PC-9 (cell line): ENCODE results near the gene SRSF12. TPM values are rescaled to one million over a fixed set of nuclear protein-coding genes. Genes with fewer than 3 reads are reported as not detected.

Source experiments
- BruUV-seq: library from RNA; stranded (reverse); fragments of 400-500 nt; replicated peaks from 2 replicates; lab custom pipeline; 2021; lab: Mats Ljungman, UMichigan
- CTCF ChIA-PET: fragments of 300-600 bp; sonication (Branson Sonifier 250); formaldehyde crosslinking; loops from one replicate; lab custom pipeline; 2022; ENCODE audit warnings: antibody characterized with exemption; lab: Charles Lee
- POLR2A ChIA-PET: fragments of 300-600 bp; sonication (Branson Sonifier 250); formaldehyde crosslinking; loops from one replicate; lab custom pipeline; 2022; ENCODE audit warnings: antibody characterized with exemption; ENCODE audit not compliant: unreplicated experiment; lab: Charles Lee
- DNase-seq, 2 experiments: peaks; one replicate each; pipeline versions ENCODE4 v3.0.0 to v3.0.0-alpha.2; 2015 to 2022; ENCODE audit warnings: mixed read lengths in 1 of 2
- H2AFZ ChIP-seq: fragments of 200-600 bp; sonication (generic); 2 replicates; pipeline ENCODE4 v1.8.1; 2017; ENCODE audit warnings: antibody characterized with exemption
- H3F3A ChIP-seq: fragments of 200-600 bp; sonication (generic); 2 replicates; pipeline ENCODE4 v1.8.1; 2017; ENCODE audit warnings: antibody characterized with exemption, mild to moderate bottlenecking, low read depth; ENCODE audit not compliant: insufficient read depth
- H3K27ac ChIP-seq: fragments of 200-600 bp; sonication (generic); 2 replicates; pipeline ENCODE4 v1.6.1; 2016; ENCODE audit warnings: mixed run types
- H3K27me3 ChIP-seq: fragments of 200-600 bp; sonication (generic); 2 replicates; pipeline ENCODE4 v1.6.1; 2016; ENCODE audit warnings: low read depth, mixed run types; ENCODE audit not compliant: insufficient read depth
- H3K36me3 ChIP-seq: fragments of 200-600 bp; sonication (generic); 2 replicates; pipeline ENCODE4 v1.6.1; 2016; ENCODE audit warnings: low read depth, mixed run types
- H3K4me1 ChIP-seq: fragments of 200-600 bp; sonication (generic); replicated peaks from 2 replicates; pipeline ENCODE4 v1.6.1; 2016; ENCODE audit warnings: mixed run types; ENCODE audit not compliant: insufficient read depth
- H3K4me2 ChIP-seq: fragments of 200-600 bp; sonication (generic); 2 replicates; pipeline ENCODE4 v1.6.1; 2017; ENCODE audit warnings: mixed run types
- H3K4me3 ChIP-seq: fragments of 200-600 bp; sonication (generic); 2 replicates; pipeline ENCODE4 v1.6.1; 2016; ENCODE audit warnings: mixed run types
- H3K79me2 ChIP-seq: fragments of 200-600 bp; sonication (generic); 2 replicates; pipeline ENCODE4 v1.6.1; 2017; ENCODE audit warnings: low read depth, mixed run types
- H3K9me2 ChIP-seq: fragments of 200-600 bp; sonication (generic); 2 replicates; pipeline ENCODE4 v1.8.1; 2017; ENCODE audit warnings: mild to moderate bottlenecking; ENCODE audit not compliant: insufficient read depth
- H3K9me3 ChIP-seq: fragments of 200-600 bp; sonication (generic); 2 replicates; pipeline ENCODE4 v1.8.1; 2016; ENCODE audit warnings: low read depth; ENCODE audit not compliant: insufficient read depth
- H4K20me1 ChIP-seq: fragments of 200-600 bp; sonication (generic); 2 replicates; pipeline ENCODE4 v1.8.1; 2017; ENCODE audit not compliant: insufficient read depth
- CTCF ChIP-seq: fragments of 200-600 bp; sonication (generic); conservative IDR thresholded peaks from 2 replicates; pipeline ENCODE4 v1.6.1; 2017; ENCODE audit warnings: mixed run types, antibody characterized with exemption, mild to moderate bottlenecking, moderate library complexity
- EZH2 ChIP-seq: fragments of 200-600 bp; sonication (generic); IDR thresholded peaks from 2 replicates; pipeline ENCODE4 v1.8.0; 2017; ENCODE audit warnings: antibody characterized with exemption, low read depth
- intact Hi-C: fragments of 100-400 bp; cut with micrococcal nuclease; formaldehyde crosslinking; loops from one replicate; pipeline ENCODE4 v1.10.0; 2022; ENCODE audit not compliant: unreplicated experiment
- total RNA-seq: library from RNA; stranded (reverse); gene quantifications from 2 replicates; pipeline ENCODE4 v1.2.3, GENCODE V29; 2021

The SRSF12 gene
- total RNA-seq, 1 experiment from 2014 or later = not detected

GRCh38 chr6:89057759-89058158 lies 60.1 kb downstream of the SRSF12 start:
- H3K4me1 ChIP-seq = no peaks in the 10 kb centered on the region
- no peaks in the 10 kb centered on the region for H3K36me3 ChIP-seq
- no peak for DNase-seq
- ChIA-PET CTCF (no interaction called here), POLR2A (no interaction called here)
- no TSS peak for BruUV-seq
- no peaks in the 10 kb centered on the region for H4K20me1 ChIP-seq
- no peaks in the 10 kb centered on the region for H3K27me3 ChIP-seq
- H3K79me2 ChIP-seq = no peaks in the 10 kb centered on the region
- no peak overlapping the region for H3K4me3 ChIP-seq
- H3K9me2 ChIP-seq = no peaks in the 10 kb centered on the region
- no peak overlapping the region for H3K4me2 ChIP-seq
- no peaks in the 10 kb centered on the region for H3F3A ChIP-seq
- no peak overlapping the region for H3K27ac ChIP-seq
- intact Hi-C loops = no loop called here
- H3K9me3 ChIP-seq = no peaks in the 10 kb centered on the region
- no peak overlapping the region for H2AFZ ChIP-seq
- no peak for TF ChIP-seq CTCF
- TF ChIP-seq EZH2 = no peak

GRCh38 chr6:89054208-89054607 lies 63.7 kb downstream of the SRSF12 start:
- ChIA-PET CTCF (no interaction called here), POLR2A (no interaction called here)
- H3K4me3 ChIP-seq = no peak overlapping the region
- no peaks in the 10 kb centered on the region for H3K9me3 ChIP-seq
- no peak overlapping the region for H3K4me2 ChIP-seq
- no peaks in the 10 kb centered on the region for H4K20me1 ChIP-seq
- BruUV-seq = no TSS peak
- no peaks in the 10 kb centered on the region for H3K27me3 ChIP-seq
- H3K27ac ChIP-seq = no peak overlapping the region
- no peaks in the 10 kb centered on the region for H3K36me3 ChIP-seq
- TF ChIP-seq EZH2 (no peak), CTCF (no peak)
- no peak for DNase-seq
- no peaks in the 10 kb centered on the region for H3K4me1 ChIP-seq
- intact Hi-C loops = no loop called here
- H2AFZ ChIP-seq = no peak overlapping the region
- H3F3A ChIP-seq = no peaks in the 10 kb centered on the region
- no peaks in the 10 kb centered on the region for H3K79me2 ChIP-seq
- H3K9me2 ChIP-seq = no peaks in the 10 kb centered on the region

GRCh38 chr6:89051676-89052075 lies 66.2 kb downstream of the SRSF12 start:
- no peaks in the 10 kb centered on the region for H3K9me3 ChIP-seq
- H3F3A ChIP-seq = no peaks in the 10 kb centered on the region
- no peaks in the 10 kb centered on the region for H3K36me3 ChIP-seq
- intact Hi-C loops = no loop called here
- no peak overlapping the region for H3K27ac ChIP-seq
- H3K4me2 ChIP-seq = no peak overlapping the region
- BruUV-seq = no TSS peak
- no peaks in the 10 kb centered on the region for H4K20me1 ChIP-seq
- H3K4me1 ChIP-seq = no peaks in the 10 kb centered on the region
- no peak for DNase-seq
- ChIA-PET CTCF (interaction anchor here (0.6 kb wide), 1 partner anchor 28 kb away, joined by 3 read pairs; no protein-coding TSS in a partner anchor), POLR2A (no interaction called here)
- H2AFZ ChIP-seq = no peak overlapping the region
- H3K27me3 ChIP-seq = no peaks in the 10 kb centered on the region
- H3K79me2 ChIP-seq = no peaks in the 10 kb centered on the region
- TF ChIP-seq CTCF = no peak
- TF ChIP-seq EZH2 = no peak
- no peak overlapping the region for H3K4me3 ChIP-seq
- H3K9me2 ChIP-seq = no peaks in the 10 kb centered on the region
